ENCODE measurements around the gene SLC41A1. TPM values are rescaled to one million over a fixed set of nuclear protein-coding genes. Genes with fewer than 3 reads are reported as not detected.

SLC41A1 gene
- total and polyA plus RNA-seq, 9 donors: 15.0 to 32.8 (median 28.7) TPM

- H3K36me3 ChIP-seq (ENCODE audit: control insufficient read depth, insufficient read depth, low read length): no peaks in the 10 kb centered on the region
- H3K4me3 ChIP-seq (ENCODE audit: low read length): no peak overlapping the region
- H3K4me1 ChIP-seq (ENCODE audit: control insufficient read depth, insufficient read depth, low read length): peaks cover 10% of the 10 kb centered on the region
- DNase-seq: peak; percentile 27
- H3K27me3 ChIP-seq (ENCODE audit: control insufficient read depth, insufficient read depth, low read length): peaks cover 19% of the 10 kb centered on the region
- WGBS (ENCODE audit: insufficient coverage): 78% methylated on average over 2 of the region's 2 CpGs
- H3K27ac ChIP-seq (ENCODE audit: low read length): no peak overlapping the region
- no peaks in the 10 kb centered on the region for H3K9me3 ChIP-seq (replicated peaks; ENCODE audit: control insufficient read depth, low read depth, low read length)
Measured at GRCh38 chr1:205777994-205778393, 35.0 kb downstream of the SLC41A1 start.

- no peak overlapping the region for H3K27ac ChIP-seq (ENCODE audit: low read length)
Measured at GRCh38 chr1:205775717-205776056, 37.3 kb downstream of the SLC41A1 start.

GRCh38 chr1:205775015-205775716, 37.8 kb downstream of the SLC41A1 start, which contains the start of gene RAB29:
RAB29 (minus strand) TSS chr1:205775482; CDS start chr1:205774956, 526 bp downstream.
- Histone ChIP-seq H3K4me3 (ENCODE audit: low read length) (peak within 1 kb of the TSS; percentile 71), H3K27ac (ENCODE audit: low read length) (peak within 1 kb of the TSS; percentile 22), H3K9me3 (replicated peaks; ENCODE audit: control insufficient read depth, low read depth, low read length) (no peaks in the 10 kb centered on the region), H3K36me3 (ENCODE audit: control insufficient read depth, insufficient read depth, low read length) (no peaks in the 10 kb centered on the region), H3K4me1 (ENCODE audit: control insufficient read depth, insufficient read depth, low read length) (peaks cover 8% of the 10 kb centered on the region), H3K27me3 (ENCODE audit: control insufficient read depth, insufficient read depth, low read length) (peaks cover 21% of the 10 kb centered on the region)
- DNase-seq: peak; percentile 94
- WGBS (ENCODE audit: insufficient coverage): 0% methylated on average over 28 of the region's 40 CpGs

More at GRCh38 chr1:205775717-205776056, 37.3 kb downstream of the SLC41A1 start:
- Histone ChIP-seq H3K36me3 (ENCODE audit: control insufficient read depth, insufficient read depth, low read length) (no peaks in the 10 kb centered on the region), H3K9me3 (replicated peaks; ENCODE audit: control insufficient read depth, low read depth, low read length) (no peaks in the 10 kb centered on the region), H3K4me3 (ENCODE audit: low read length) (peak overlapping the region; percentile 71), H3K4me1 (ENCODE audit: control insufficient read depth, insufficient read depth, low read length) (peaks cover 8% of the 10 kb centered on the region), H3K27me3 (ENCODE audit: control insufficient read depth, insufficient read depth, low read length) (peaks cover 21% of the 10 kb centered on the region)
- DNase-seq: peak; percentile 63

- DNase-seq: peak; percentile 29
- H3K27ac ChIP-seq (ENCODE audit: low read length): no peak overlapping the region
- 15% methylated on average over 11 of the region's 36 CpGs for WGBS (ENCODE audit: insufficient coverage)
- peaks cover 8% of the 10 kb centered on the region for H3K4me1 ChIP-seq (ENCODE audit: control insufficient read depth, insufficient read depth, low read length)
- H3K36me3 ChIP-seq (ENCODE audit: control insufficient read depth, insufficient read depth, low read length): no peaks in the 10 kb centered on the region
- H3K4me3 ChIP-seq (ENCODE audit: low read length): peak overlapping the region; percentile 71
- no peaks in the 10 kb centered on the region for H3K9me3 ChIP-seq (replicated peaks; ENCODE audit: control insufficient read depth, low read depth, low read length)
- H3K27me3 ChIP-seq (ENCODE audit: control insufficient read depth, insufficient read depth, low read length): peaks cover 21% of the 10 kb centered on the region
Measured at GRCh38 chr1:205774198-205775014, 38.6 kb downstream of the SLC41A1 start.

- H3K36me3 ChIP-seq (ENCODE audit: control insufficient read depth, insufficient read depth, low read length): no peaks in the 10 kb centered on the region
- H3K27me3 ChIP-seq (ENCODE audit: control insufficient read depth, insufficient read depth, low read length): peaks cover 21% of the 10 kb centered on the region
- H3K27ac ChIP-seq (ENCODE audit: low read length): no peak overlapping the region
- peaks cover 8% of the 10 kb centered on the region for H3K4me1 ChIP-seq (ENCODE audit: control insufficient read depth, insufficient read depth, low read length)
- no peak for DNase-seq
- no CpG with 5 or more reads among the region's 2 CpGs for WGBS (ENCODE audit: insufficient coverage)
- no peak overlapping the region for H3K4me3 ChIP-seq (ENCODE audit: low read length)
- H3K9me3 ChIP-seq (replicated peaks; ENCODE audit: control insufficient read depth, low read depth, low read length): no peaks in the 10 kb centered on the region
Measured at GRCh38 chr1:205772607-205773032, 40.4 kb downstream of the SLC41A1 start.

- Histone ChIP-seq H3K27me3 (ENCODE audit: control insufficient read depth, insufficient read depth, low read length) (peaks cover 21% of the 10 kb centered on the region), H3K4me1 (ENCODE audit: control insufficient read depth, insufficient read depth, low read length) (peaks cover 8% of the 10 kb centered on the region), H3K27ac (ENCODE audit: low read length) (no peak overlapping the region), H3K4me3 (ENCODE audit: low read length) (no peak overlapping the region), H3K9me3 (replicated peaks; ENCODE audit: control insufficient read depth, low read depth, low read length) (no peaks in the 10 kb centered on the region), H3K36me3 (ENCODE audit: control insufficient read depth, insufficient read depth, low read length) (no peaks in the 10 kb centered on the region)
- WGBS (ENCODE audit: insufficient coverage): 100% methylated on average over 1 of the region's 4 CpGs
- DNase-seq: no peak
Measured at GRCh38 chr1:205770618-205771017, 42.4 kb downstream of the SLC41A1 start.

- Histone ChIP-seq H3K9me3 (replicated peaks; ENCODE audit: control insufficient read depth, low read depth, low read length) (no peaks in the 10 kb centered on the region), H3K4me1 (ENCODE audit: control insufficient read depth, insufficient read depth, low read length) (peaks cover 5% of the 10 kb centered on the region), H3K36me3 (ENCODE audit: control insufficient read depth, insufficient read depth, low read length) (no peaks in the 10 kb centered on the region), H3K27ac (ENCODE audit: low read length) (no peak overlapping the region), H3K4me3 (ENCODE audit: low read length) (no peak overlapping the region), H3K27me3 (ENCODE audit: control insufficient read depth, insufficient read depth, low read length) (peaks cover 17% of the 10 kb centered on the region)
- no peak for DNase-seq
- WGBS (ENCODE audit: insufficient coverage): 57% methylated on average over 5 of the region's 8 CpGs
Measured at GRCh38 chr1:205769641-205770365, 43.2 kb downstream of the SLC41A1 start.

- Histone ChIP-seq H3K27me3 (ENCODE audit: control insufficient read depth, insufficient read depth, low read length) (peaks cover 2% of the 10 kb centered on the region), H3K4me3 (ENCODE audit: low read length) (no peak overlapping the region), H3K36me3 (ENCODE audit: control insufficient read depth, insufficient read depth, low read length) (no peaks in the 10 kb centered on the region), H3K27ac (ENCODE audit: low read length) (no peak overlapping the region), H3K9me3 (replicated peaks; ENCODE audit: control insufficient read depth, low read depth, low read length) (no peaks in the 10 kb centered on the region), H3K4me1 (ENCODE audit: control insufficient read depth, insufficient read depth, low read length) (no peaks in the 10 kb centered on the region)
- no peak for DNase-seq
- no CpG with 5 or more reads among the region's 3 CpGs for WGBS (ENCODE audit: insufficient coverage)
Measured at GRCh38 chr1:205767248-205767647, 45.8 kb downstream of the SLC41A1 start.

GRCh38 chr1:205766570-205766969, 46.4 kb downstream of the SLC41A1 start:
- H3K27me3 ChIP-seq (ENCODE audit: control insufficient read depth, insufficient read depth, low read length): peaks cover 2% of the 10 kb centered on the region
- H3K36me3 ChIP-seq (ENCODE audit: control insufficient read depth, insufficient read depth, low read length): no peaks in the 10 kb centered on the region
- DNase-seq: no peak
- no peaks in the 10 kb centered on the region for H3K4me1 ChIP-seq (ENCODE audit: control insufficient read depth, insufficient read depth, low read length)
- 100% methylated on average over 1 of the region's 3 CpGs for WGBS (ENCODE audit: insufficient coverage)
- no peaks in the 10 kb centered on the region for H3K9me3 ChIP-seq (replicated peaks; ENCODE audit: control insufficient read depth, low read depth, low read length)
- no peak overlapping the region for H3K27ac ChIP-seq (ENCODE audit: low read length)
- H3K4me3 ChIP-seq (ENCODE audit: low read length): no peak overlapping the region

GRCh38 chr1:205766038-205766437, 47.0 kb downstream of the SLC41A1 start:
- Histone ChIP-seq H3K36me3 (ENCODE audit: control insufficient read depth, insufficient read depth, low read length) (no peaks in the 10 kb centered on the region), H3K27me3 (ENCODE audit: control insufficient read depth, insufficient read depth, low read length) (no peaks in the 10 kb centered on the region), H3K4me1 (ENCODE audit: control insufficient read depth, insufficient read depth, low read length) (no peaks in the 10 kb centered on the region), H3K27ac (ENCODE audit: low read length) (no peak overlapping the region), H3K9me3 (replicated peaks; ENCODE audit: control insufficient read depth, low read depth, low read length) (no peaks in the 10 kb centered on the region), H3K4me3 (ENCODE audit: low read length) (no peak overlapping the region)
- DNase-seq: no peak
- WGBS (ENCODE audit: insufficient coverage): 63% methylated on average over 4 of the region's 5 CpGs

Data from muscle of leg (tissue), 11 donors.